HL-60 (cell line): ENCODE measurements around the gene EPHB2.

ENCODE experiments used
- DNase-seq, 2 experiments: peaks; one replicate each; pipeline ENCODE4 v3.0.0-alpha.2; 2010 to 2020; ENCODE audit warnings: low read depth in 1 of 2, low spot score in 1 of 2
- H3K27ac ChIP-seq: fragments of 250-450 bp; sonication (Bioruptor Pico); replicated peaks from 2 replicates; pipeline ENCODE4 v1.5.1; 2020; ENCODE audit warnings: mild to moderate bottlenecking, moderate library complexity
- H3K27me3 ChIP-seq: fragments of 250-450 bp; sonication (Bioruptor Pico); 2 replicates; pipeline ENCODE4 v1.5.1; 2021; ENCODE audit warnings: mild to moderate bottlenecking, moderate library complexity; ENCODE audit not compliant: insufficient read depth, poor library complexity, severe bottlenecking
- H3K4me3 ChIP-seq: replicated peaks from 2 replicates; pipeline ENCODE4 v1.5.1; 2011; ENCODE audit warnings: mild to moderate bottlenecking, control low read depth, low read length; ENCODE audit not compliant: insufficient read depth
- GABPA ChIP-seq: IDR thresholded peaks from 2 replicates; pipeline ENCODE4 v1.6.1; 2012; ENCODE audit warnings: low read depth
- POLR2AphosphoS5 ChIP-seq: IDR thresholded peaks from 2 replicates; pipeline ENCODE4 v1.6.1; 2012; ENCODE audit warnings: low read depth
- REST ChIP-seq: IDR thresholded peaks from 2 replicates; pipeline ENCODE4 v1.6.1; 2012; ENCODE audit warnings: low read depth; ENCODE audit not compliant: insufficient replicate concordance
- SPI1 ChIP-seq: IDR thresholded peaks from 2 replicates; pipeline ENCODE4 v1.6.1; 2012; ENCODE audit warnings: low read depth, mild to moderate bottlenecking, borderline replicate concordance
- TF ChIP-seq, protein P1 (sequence below): IDR thresholded peaks from one replicate; pipeline ENCODE4 v1.5.1; 2011; ENCODE audit warnings: low read length, control low read depth, inconsistent platforms; ENCODE audit not compliant: insufficient read depth

EPHB2 gene

DNA sequence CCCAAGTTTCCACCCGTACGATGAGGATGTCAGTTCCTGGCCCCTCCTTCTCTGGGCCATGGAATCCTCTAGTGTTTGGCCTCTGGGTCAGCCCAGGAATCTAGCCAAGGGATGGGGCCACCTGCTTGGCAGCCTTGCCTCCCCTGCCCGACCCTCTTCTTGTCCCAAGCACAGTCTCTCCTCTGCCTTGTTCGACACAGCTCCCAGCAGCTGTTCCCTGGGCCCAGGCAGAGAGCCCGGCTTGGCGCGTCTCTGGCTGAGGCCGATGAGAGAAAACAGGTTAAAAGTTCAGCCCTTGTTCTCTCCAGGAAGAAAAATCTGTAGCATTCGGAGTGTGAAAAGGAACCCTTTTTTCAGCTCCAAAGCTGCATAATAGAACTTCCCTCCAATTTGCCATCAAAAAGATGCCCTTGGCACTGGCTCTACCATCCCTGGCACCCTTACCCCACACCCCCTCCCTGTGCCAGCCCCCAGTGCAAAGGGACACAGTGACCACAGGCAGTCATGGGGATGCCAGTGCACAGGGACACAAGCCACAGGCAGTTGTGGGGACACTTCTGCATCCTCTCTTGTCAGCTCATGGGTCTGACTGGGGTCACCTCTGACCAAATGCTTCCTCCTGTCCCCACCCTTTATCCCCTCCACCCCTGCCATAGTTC is 68.4 kb downstream of the EPHB2 start:
- Histone ChIP-seq H3K4me3 (no peak overlapping the region), H3K27ac (no peak overlapping the region), H3K27me3 (no peaks in the 10 kb centered on the region)
- no peak for TF ChIP-seq GABPA
- TF ChIP-seq REST = no peak
- TF ChIP-seq, protein P1, sequence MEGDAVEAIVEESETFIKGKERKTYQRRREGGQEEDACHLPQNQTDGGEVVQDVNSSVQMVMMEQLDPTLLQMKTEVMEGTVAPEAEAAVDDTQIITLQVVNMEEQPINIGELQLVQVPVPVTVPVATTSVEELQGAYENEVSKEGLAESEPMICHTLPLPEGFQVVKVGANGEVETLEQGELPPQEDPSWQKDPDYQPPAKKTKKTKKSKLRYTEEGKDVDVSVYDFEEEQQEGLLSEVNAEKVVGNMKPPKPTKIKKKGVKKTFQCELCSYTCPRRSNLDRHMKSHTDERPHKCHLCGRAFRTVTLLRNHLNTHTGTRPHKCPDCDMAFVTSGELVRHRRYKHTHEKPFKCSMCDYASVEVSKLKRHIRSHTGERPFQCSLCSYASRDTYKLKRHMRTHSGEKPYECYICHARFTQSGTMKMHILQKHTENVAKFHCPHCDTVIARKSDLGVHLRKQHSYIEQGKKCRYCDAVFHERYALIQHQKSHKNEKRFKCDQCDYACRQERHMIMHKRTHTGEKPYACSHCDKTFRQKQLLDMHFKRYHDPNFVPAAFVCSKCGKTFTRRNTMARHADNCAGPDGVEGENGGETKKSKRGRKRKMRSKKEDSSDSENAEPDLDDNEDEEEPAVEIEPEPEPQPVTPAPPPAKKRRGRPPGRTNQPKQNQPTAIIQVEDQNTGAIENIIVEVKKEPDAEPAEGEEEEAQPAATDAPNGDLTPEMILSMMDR = no peak
- no peak for TF ChIP-seq SPI1
- no peak for TF ChIP-seq POLR2AphosphoS5
- no peak for DNase-seq

- no peak overlapping the region for H3K4me3 ChIP-seq
- no peak overlapping the region for H3K27ac ChIP-seq
- no peak for DNase-seq
- TF ChIP-seq GABPA = no peak
- TF ChIP-seq POLR2AphosphoS5 = no peak
- no peak for TF ChIP-seq SPI1
- TF ChIP-seq, protein P1 = no peak
- no peak for TF ChIP-seq REST
- no peaks in the 10 kb centered on the region for H3K27me3 ChIP-seq
These were observed 70.1 kb downstream of the EPHB2 start for GRCh38 chr1:22780696-22781095.

DNA sequence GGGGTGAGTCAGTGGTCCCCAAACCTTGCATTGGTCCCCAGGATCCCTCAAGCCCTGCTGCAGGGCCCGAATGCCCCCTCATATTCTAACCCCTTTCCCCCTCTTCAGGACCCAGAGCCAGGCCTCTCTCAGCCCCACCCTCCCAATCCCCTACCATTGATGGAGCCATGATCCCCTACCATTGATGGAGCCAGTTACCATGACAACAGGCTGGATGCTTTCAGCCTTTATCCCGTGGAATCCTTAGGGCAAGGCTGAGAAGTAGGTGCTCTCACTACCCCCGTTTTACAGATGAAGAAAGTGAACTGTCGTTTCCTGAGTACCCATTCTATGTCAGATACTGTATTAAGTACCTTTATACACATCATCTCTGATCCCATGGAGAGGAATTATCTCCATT is 70.8 kb downstream of the EPHB2 start:
- no peak overlapping the region for H3K4me3 ChIP-seq
- H3K27ac ChIP-seq = no peak overlapping the region
- DNase-seq = no peak
- no peaks in the 10 kb centered on the region for H3K27me3 ChIP-seq
- TF ChIP-seq REST = no peak
- TF ChIP-seq SPI1 = no peak
- TF ChIP-seq, protein P1 = no peak
- TF ChIP-seq POLR2AphosphoS5 = no peak
- TF ChIP-seq GABPA = no peak
